Stimulated activated CD4-positive, alpha-beta T cell treated with anti-CD3 and anti-CD28 coated beads, Interleukin-1b, Interleukin-23, amount 100 ng/mL, for 1 hour (primary cell): ENCODE measurements around the gene PDE4D.

ENCODE experiments used
- DNase-seq, 2 donors: peaks; one replicate each; pipeline ENCODE4 v3.0.0-alpha.2; 2020; ENCODE audit warnings: low read depth in 2 of 2

PDE4D gene

GRCh38 chr5:59115345-59115744 is 778.2 kb downstream of the PDE4D start:
- no peak for DNase-seq

GRCh38 chr5:59109383-59109782 is 784.1 kb downstream of the PDE4D start:
- no peak for DNase-seq

DNA sequence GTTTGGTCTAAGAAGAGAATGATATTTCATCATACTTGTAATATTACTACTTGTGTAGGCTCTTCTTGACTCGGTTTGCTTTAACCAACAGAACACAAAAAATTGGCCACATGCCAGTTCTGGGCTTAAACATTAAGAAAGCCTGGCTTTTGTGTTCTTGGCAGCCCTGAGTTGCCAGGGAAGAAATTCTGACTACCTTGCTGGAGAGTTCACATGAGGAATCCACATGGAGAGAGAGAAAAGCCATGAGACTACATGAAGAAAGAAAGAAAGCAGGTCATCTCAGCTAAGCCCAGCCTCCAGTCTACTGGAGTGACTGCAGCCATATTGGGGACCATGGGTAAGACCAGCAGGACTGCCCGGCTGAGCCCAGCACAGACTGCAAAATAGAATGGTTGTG is 785.8 kb downstream of the PDE4D start:
- DNase-seq: no peak

DNA sequence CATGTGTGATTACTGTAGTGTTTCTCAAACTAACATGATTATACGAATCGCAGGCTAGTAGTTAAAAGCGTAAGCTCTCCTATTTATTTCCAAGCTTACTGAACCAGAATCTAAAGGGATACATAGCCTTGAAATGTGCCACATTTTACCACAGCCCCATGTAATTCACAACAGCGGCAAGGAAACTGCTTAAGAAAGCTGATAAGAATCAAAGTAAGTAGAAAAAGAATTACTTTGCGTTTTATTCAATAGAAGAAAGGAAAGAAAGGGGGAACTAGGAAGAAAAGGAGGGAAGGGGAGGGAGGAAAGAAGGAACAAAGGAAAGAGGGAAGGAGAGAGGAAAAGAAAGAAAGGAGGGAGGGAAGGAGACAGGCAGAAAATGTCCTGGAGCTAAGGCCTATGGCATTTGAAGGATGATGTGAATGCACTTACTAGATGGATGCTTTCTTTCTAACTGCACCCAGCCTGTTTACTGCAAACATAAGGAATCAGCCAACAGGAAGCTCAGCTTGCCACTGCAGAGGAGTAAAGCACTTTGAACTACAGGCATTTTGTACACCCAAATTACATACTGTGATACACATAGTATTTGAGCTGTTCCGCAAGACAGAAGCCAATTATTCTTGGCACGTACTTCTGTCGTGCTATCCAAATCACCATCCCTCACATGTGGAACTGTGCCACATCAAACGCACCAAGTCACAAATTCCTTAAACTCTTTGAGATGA is 789.0 kb downstream of the PDE4D start:
- DNase-seq: no peak

- DNase-seq: no peak
These were observed 790.2 kb downstream of the PDE4D start for GRCh38 chr5:59103303-59103702.

DNA sequence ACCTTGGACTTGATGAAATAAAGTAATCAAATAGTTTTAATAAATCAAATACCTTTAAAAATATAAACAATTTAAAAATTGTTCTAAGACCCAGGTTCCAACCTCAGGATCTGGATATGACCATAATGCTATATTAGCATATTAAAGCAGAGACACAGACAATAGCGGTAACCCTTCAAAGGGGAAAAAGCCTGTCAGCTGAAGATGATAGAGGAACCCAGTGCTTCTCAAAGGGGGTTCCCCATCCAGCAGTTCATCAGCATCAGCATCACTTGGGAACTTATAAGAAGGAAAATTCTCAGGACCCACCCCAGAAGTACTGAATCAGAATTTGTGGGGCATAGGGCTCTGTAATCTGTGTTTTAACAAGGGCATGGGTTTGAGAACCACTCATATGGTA is 791.1 kb downstream of the PDE4D start:
- DNase-seq: no peak

DNA sequence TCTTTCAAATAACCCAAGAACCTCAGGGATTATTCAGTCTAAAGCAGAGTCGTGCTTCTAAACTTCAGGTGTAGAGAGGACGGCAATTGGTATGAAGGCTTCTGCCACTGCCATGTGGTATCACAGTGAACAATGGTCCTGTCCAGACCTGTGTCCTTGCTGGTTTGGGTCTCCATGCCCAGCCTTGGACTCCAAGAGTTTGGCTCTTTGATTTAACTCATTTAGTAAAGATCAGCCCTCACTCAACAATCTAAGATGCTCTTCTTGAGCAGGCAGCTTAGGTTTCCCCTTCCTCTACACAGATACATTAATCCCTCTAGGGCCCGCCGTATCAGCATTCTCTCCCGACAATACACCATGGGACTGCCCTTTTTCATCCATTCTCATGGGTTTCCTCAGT is 792.7 kb downstream of the PDE4D start:
- DNase-seq: no peak

- no peak for DNase-seq
These were observed 793.6 kb downstream of the PDE4D start for GRCh38 chr5:59099995-59100345.

GRCh38 chr5:59099270-59099994 is 794.1 kb downstream of the PDE4D start:
- DNase-seq: no peak

GRCh38 chr5:59098743-59099142 is 794.8 kb downstream of the PDE4D start:
- DNase-seq: no peak

DNA sequence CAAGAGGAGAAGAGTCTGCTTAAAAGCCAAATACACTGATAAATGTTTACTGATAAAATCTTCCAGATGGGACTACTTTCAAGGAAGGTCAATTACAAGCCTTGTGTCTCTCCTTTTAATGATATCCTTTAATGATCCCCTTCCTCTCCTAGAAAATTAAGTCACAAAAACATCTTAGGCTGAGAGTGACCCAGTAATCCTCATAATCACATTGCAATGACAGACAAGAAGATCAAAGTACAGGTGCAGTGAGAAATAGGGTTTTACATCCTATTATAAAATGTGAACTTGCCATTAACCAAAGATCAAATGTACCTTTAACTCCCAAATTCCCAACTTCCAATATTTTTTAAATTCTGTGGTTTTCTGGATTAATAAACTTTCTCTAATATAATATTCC is 795.8 kb downstream of the PDE4D start:
- no peak for DNase-seq

GRCh38 chr5:59097116-59097515 is 796.4 kb downstream of the PDE4D start:
- DNase-seq: no peak

DNA sequence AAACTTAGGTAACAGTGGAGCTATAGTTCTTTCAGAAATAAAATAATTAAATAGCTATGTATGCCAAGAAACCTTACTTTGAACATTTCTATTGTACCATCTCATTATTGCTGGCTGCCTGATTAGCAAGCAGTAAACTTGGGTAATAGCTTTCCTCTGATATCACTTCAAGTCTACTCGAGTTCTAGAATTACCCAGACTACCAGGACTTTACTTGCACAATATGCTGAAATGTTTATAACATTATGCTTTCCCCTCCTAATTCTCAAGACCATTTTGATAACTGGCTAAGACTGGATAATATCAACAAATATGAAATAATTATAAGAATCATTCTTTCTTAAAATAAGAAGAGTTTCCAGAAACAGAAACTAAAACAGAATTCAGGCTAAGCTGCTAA is 798.0 kb downstream of the PDE4D start:
- no peak for DNase-seq

- DNase-seq: no peak
These were observed 798.7 kb downstream of the PDE4D start for GRCh38 chr5:59094864-59095263.

DNA sequence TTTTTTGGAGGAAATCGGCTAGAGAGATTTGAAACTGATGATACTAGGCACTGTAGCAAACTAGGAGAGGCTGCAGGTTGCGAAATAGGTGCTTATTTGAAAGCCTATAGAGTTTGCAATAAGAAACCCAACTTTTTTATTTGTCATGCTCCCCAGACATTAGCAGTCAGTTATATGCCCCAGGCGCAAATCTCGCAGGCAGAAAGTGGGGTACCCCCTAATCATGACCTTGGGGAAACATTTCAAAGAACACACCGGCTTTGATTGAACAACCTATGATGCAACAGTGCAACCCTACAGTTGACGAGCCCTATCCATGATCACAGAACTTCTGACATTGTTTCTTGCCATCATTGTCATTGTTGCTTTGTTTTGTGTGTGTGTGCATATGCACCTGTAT is 800.2 kb downstream of the PDE4D start:
- DNase-seq: no peak

GRCh38 chr5:59092758-59093157 is 800.8 kb downstream of the PDE4D start:
- DNase-seq: no peak

GRCh38 chr5:59091965-59092364 is 801.6 kb downstream of the PDE4D start:
- no peak for DNase-seq

DNA sequence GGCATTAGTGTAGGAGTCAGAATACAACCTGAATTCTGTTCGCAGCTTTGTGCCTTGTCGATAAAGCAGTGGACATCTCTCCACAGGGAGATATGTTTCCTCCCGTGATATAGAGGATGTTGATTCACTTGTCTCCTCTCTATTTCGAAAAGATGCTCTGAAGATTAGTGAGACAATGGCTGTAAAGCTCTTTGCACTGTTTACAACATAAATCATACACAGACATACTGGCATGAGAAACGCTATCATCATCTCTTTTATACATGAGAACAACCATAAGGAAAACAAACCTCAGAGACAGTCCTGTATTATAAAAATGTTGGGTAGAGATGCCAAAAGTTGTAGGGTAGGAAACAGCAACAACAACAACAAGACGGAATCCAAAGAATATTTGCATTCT is 803.2 kb downstream of the PDE4D start:
- DNase-seq: no peak

- DNase-seq: no peak
These were observed 803.8 kb downstream of the PDE4D start for GRCh38 chr5:59089767-59090166.

- no peak for DNase-seq
These were observed 805.0 kb downstream of the PDE4D start for GRCh38 chr5:59088546-59088945.

GRCh38 chr5:59086024-59086423 is 807.5 kb downstream of the PDE4D start:
- no peak for DNase-seq

DNA sequence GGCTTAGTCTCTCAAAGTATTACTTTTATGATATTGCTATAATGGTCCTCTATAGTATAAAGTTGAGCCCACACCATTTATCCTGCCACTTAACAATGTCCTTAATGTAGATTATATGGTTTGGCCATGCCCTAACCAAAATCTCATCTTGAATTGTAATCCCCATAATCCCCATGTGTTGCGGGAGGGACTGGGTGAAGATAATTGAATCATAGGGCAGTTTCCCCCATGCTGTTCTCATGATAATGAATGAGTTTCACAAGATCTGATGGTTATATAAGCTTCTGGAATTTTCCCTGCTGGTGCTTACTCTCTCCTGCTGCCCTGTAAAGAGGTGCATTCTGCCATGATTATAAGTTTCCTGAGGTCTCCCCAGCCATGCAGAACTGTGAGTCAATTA is 811.8 kb downstream of the PDE4D start:
- no peak for DNase-seq
